ENCODE data around the gene GPR183.

Gene GPR183

DNA sequence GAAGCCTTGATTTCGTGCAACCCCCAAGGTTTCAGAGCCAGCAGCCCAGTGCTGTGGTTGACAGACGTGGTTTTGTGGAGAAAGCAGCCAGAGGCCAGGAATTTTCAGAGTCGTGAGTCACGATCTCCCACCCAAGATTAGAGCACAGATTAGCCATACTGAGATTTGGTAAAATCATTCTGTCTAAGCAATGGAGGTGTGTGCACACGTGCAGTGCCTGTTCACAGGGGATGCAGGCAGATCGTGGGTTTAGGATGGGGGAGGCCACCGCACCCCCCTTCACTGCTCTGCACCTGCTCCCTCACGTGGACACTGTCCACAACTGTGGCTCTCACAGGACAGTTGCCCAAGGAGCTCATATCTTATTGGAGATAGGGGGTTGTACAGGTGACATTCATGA is 46.6 kb upstream of the GPR183 start:
- Histone ChIP-seq H3K4me1 (ENCODE audit: control insufficient read depth in 1 of 2, insufficient read depth in 1 of 2, low read depth in 1 of 2, low read length in 1 of 2) (peaks cover 17 to 21% of the 10 kb centered on the region in 2 experiments), H3K27ac (no peak overlapping the region), H3K9me3 (no peaks in the 10 kb centered on the region), H3K36me3 (peaks cover 9% of the 10 kb centered on the region), H3K4me3 (ENCODE audit: low read depth in 1 of 2, low read length in 1 of 2) (no peak overlapping the region), H3K27me3 (no peaks in the 10 kb centered on the region)
- TF ChIP-seq, protein P1, sequence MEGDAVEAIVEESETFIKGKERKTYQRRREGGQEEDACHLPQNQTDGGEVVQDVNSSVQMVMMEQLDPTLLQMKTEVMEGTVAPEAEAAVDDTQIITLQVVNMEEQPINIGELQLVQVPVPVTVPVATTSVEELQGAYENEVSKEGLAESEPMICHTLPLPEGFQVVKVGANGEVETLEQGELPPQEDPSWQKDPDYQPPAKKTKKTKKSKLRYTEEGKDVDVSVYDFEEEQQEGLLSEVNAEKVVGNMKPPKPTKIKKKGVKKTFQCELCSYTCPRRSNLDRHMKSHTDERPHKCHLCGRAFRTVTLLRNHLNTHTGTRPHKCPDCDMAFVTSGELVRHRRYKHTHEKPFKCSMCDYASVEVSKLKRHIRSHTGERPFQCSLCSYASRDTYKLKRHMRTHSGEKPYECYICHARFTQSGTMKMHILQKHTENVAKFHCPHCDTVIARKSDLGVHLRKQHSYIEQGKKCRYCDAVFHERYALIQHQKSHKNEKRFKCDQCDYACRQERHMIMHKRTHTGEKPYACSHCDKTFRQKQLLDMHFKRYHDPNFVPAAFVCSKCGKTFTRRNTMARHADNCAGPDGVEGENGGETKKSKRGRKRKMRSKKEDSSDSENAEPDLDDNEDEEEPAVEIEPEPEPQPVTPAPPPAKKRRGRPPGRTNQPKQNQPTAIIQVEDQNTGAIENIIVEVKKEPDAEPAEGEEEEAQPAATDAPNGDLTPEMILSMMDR (IDR thresholded peaks at IDR 0.05) = no peak

DNA sequence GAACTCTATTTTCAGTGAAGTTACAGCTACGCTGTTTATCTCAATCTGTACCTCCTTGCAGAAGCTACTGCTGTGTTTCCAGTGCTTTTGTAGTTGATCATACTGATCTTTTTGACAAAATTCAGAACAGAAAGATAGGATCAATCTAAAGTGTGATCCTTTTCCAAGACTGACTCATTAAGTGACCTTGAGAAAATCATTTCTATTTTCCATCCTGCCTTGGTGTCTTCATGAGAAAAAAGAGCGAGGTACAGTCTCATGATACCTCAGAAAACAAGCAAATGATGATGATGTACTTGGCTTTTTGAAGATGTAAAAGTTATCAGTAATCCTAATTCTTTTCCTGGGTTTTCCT is 46.0 kb upstream of the GPR183 start:
- H3K36me3 ChIP-seq = peaks cover 15% of the 10 kb centered on the region
- no peak overlapping the region for H3K4me3 ChIP-seq (ENCODE audit: low read depth in 1 of 2, low read length in 1 of 2)
- TF ChIP-seq, protein P1 (IDR thresholded peaks at IDR 0.05) = no peak
- no peaks in the 10 kb centered on the region for H3K9me3 ChIP-seq
- no peaks in the 10 kb centered on the region for H3K27me3 ChIP-seq
- no peak overlapping the region for H3K27ac ChIP-seq
- H3K4me1 ChIP-seq (ENCODE audit: control insufficient read depth in 1 of 2, insufficient read depth in 1 of 2, low read depth in 1 of 2, low read length in 1 of 2) = peaks cover 17 to 21% of the 10 kb centered on the region in 2 experiments

DNA sequence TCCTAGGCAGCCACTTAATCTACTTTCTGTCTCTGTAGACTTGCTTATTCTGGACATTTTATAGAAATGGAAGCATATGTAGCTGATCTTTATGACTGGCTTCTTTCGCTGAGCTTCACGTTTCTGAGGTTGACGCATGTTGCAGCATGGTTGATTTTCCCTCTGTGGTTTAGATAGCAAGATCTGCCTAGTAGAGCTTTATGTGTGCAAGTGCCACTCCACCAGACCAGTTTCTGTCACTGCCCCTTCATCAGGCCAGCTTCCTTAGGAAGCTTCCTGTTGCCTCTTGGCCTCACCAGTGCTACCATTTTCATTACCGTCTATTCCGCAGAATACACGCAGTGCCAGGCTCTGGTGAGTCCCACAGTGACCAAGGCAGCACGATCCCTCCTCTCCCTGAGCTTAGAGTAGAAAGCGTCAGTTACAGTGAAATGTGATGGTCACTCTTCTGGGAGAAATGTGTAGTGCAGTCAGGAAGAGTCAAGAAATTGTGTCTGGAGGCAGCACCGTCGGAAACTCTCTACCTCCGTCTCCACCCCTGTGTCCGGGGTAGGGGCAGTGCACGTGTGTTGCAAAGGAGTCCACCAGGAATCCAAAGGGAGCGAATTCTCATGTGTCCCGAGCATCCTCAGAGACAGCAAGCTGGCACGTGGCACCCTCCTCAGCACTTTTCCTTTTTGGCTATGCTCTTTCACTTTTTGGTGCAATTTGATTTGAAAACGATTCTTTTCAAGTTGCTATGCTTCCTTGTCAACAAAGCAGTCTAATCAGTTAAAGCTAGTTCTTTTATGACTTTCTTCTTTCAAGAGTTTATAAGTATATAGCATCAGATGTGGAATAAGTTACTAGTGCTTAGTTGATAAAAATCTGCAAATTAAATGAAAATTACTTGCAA is 45.4 kb upstream of the GPR183 start:
- Histone ChIP-seq H3K9me3 (no peaks in the 10 kb centered on the region), H3K27me3 (no peaks in the 10 kb centered on the region), H3K27ac (no peak overlapping the region), H3K4me1 (ENCODE audit: control insufficient read depth in 1 of 2, insufficient read depth in 1 of 2, low read depth in 1 of 2, low read length in 1 of 2) (peaks cover 17 to 21% of the 10 kb centered on the region in 2 experiments), H3K4me3 (ENCODE audit: low read depth in 1 of 2, low read length in 1 of 2) (no peak overlapping the region), H3K36me3 (peaks cover 21% of the 10 kb centered on the region)
- TF ChIP-seq, protein P1 (IDR thresholded peaks at IDR 0.05) = no peak

DNA sequence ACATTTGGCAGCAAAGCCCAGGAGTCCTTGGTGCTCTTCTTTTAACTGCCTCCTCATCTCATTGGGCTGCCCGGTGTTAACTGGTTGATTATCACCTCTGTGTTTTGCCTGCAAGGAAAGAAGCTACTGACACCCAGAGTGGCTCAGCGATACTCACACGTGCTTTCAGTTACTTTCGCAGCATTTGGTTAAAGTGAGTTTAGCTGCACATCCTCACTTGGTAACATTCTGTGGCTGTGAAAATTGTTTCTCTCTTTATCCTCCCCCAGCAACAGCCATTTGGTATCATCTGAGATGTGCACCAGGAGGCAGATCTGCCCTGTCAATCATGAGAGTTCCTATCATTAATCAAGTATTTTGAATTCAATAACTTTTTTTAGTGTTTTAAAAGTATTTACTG is 44.6 kb upstream of the GPR183 start:
- no peak overlapping the region for H3K4me3 ChIP-seq (ENCODE audit: low read depth in 1 of 2, low read length in 1 of 2)
- no peaks in the 10 kb centered on the region for H3K9me3 ChIP-seq
- TF ChIP-seq, protein P1 (IDR thresholded peaks at IDR 0.05) = no peak
- H3K27me3 ChIP-seq = no peaks in the 10 kb centered on the region
- H3K27ac ChIP-seq = no peak overlapping the region
- peaks cover 25% of the 10 kb centered on the region for H3K36me3 ChIP-seq
- H3K4me1 ChIP-seq (ENCODE audit: control insufficient read depth in 1 of 2, insufficient read depth in 1 of 2, low read depth in 1 of 2, low read length in 1 of 2) = peaks cover 17 to 21% of the 10 kb centered on the region in 2 experiments

DNA sequence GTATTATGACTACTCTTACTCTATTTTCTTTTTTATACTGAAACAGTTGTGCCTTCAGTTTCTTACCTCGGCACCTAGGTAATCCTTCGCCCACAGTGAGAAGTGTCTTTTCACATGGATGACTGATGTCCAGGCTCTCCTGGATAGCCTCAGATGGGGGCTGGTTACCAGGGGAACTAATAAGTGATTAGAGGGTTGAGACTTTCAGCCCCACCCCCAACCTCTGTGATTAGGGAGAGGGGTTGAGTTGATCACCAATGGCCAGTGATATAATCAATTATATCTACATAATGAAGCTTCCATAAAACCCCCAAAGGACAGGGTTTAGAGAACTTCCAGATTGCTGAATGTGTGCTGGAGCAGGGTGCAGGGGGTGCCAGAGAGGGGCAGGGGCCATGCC is 43.0 kb upstream of the GPR183 start:
- TF ChIP-seq, protein P1 (IDR thresholded peaks at IDR 0.05) = no peak
- Histone ChIP-seq H3K27me3 (no peaks in the 10 kb centered on the region), H3K36me3 (peaks cover 35% of the 10 kb centered on the region), H3K27ac (no peak overlapping the region), H3K9me3 (no peaks in the 10 kb centered on the region), H3K4me1 (ENCODE audit: control insufficient read depth in 1 of 2, insufficient read depth in 1 of 2, low read depth in 1 of 2, low read length in 1 of 2) (peaks cover 6 to 10% of the 10 kb centered on the region in 2 experiments), H3K4me3 (ENCODE audit: low read depth in 1 of 2, low read length in 1 of 2) (no peak overlapping the region)
